ENCODE measurements around the gene GLT8D1.
A peak's percentile ranks its signal among the peaks of the same experiment; 100 is the strongest.
"Not testable (repeated sequence)": the region's sequence is repeated elsewhere in the genome, so short reads cannot be mapped to it uniquely, and the experiment has no call there.

Gene GLT8D1

DNA sequence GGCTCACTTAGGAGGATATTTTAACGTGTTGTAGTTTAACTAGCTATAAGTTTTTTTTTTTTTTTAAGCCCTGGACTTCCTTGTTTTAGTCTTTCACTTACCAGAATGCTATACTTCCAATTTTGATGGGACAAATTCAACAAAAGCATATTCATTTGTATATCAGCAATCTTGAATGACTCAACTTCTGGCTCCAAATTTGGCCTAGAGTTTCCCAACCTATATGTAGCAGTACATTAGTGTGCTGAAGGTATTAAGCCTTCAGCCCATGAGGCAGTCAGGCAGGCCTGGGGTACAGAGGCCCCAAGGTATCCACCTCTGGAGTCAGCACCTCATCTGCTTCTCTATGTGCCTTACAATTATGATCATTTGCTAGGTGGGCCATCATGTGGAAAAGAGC is 25.8 kb downstream of the GLT8D1 start:
- no peak for DNase-seq (ENCODE audit: low read depth)

DNA sequence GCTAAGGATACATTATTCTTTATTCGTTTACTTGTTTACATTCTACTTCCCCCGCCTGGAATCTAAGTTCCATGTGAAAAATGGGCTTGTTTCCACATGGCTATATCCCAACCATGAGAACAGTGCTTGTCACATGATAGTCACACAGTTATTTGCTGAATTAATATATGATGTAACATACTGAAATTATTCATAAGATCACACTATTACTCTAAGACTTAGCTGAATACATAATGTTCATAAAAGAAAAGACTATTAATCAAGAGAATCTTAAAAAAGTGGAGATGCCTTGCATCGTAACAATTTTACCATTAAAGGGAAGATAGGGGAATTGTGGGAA is 26.4 kb downstream of the GLT8D1 start:
- DNase-seq (ENCODE audit: low read depth): no peak

DNA sequence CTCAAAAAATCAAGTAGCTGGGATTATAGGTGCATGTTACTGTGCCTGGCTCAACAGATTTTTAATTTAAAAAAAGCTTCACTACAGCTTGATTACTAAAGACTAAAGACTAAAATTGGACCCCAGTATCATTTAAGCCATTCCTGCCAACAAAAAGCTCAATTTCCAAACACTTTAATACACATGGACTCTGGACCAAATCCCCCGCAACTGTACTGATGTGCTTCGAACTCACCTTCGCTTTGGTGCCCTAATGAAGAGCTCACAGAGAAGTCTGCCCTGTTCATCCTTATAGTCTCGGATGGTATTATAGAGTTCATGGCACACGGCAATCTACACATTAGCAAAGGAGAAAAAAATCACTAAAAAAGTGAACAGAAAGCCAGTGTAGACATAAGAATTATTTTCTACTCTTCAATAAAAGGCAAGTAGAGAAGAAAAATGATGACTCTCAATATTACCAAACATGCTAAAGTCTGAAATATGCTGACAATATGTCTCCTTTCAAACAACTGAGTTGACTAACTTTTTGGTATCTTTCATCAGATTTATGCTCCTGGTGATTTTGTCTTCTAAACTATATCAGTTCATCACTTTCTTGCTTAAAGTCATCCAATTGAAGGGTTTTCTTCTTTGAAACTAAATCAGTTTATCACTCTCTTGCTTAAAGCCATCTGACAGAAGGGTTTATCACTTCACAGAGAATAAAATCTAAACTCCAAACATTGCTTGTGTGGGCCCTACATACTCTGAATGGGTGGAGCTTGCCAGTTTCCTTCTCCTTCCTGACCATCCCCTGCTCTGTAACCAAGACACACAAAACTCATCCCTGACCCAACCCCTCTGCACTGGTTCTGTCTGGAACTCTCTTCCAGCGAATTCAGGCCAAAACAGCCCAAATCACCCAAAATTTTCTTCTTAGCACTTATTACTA is 27.1 kb downstream of the GLT8D1 start:
- DNase-seq (ENCODE audit: low read depth): no peak

- DNase-seq (ENCODE audit: low read depth): not testable (repeated sequence)
Measured at GRCh38 chr3:52676201-52676600, 29.4 kb downstream of the GLT8D1 start.

DNA sequence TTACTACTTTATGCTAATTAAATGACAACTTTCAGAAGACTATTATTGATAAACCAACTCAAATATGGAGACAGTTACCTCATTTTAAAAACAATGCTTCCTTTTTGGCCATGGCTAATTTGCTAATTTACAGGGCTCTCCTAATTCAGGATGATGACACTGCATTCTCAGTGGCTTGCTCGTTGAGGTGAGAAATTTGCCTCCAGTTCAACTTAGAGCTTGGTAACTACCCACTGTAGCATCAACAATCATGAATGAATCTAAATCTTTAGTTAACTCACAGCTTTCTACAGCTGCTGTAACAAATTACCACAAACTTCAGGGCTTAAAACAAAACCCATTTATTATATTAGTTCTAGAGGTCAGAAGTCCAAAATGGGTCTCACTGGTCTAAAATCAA is 33.9 kb downstream of the GLT8D1 start:
- no peak for DNase-seq (ENCODE audit: low read depth)

DNA sequence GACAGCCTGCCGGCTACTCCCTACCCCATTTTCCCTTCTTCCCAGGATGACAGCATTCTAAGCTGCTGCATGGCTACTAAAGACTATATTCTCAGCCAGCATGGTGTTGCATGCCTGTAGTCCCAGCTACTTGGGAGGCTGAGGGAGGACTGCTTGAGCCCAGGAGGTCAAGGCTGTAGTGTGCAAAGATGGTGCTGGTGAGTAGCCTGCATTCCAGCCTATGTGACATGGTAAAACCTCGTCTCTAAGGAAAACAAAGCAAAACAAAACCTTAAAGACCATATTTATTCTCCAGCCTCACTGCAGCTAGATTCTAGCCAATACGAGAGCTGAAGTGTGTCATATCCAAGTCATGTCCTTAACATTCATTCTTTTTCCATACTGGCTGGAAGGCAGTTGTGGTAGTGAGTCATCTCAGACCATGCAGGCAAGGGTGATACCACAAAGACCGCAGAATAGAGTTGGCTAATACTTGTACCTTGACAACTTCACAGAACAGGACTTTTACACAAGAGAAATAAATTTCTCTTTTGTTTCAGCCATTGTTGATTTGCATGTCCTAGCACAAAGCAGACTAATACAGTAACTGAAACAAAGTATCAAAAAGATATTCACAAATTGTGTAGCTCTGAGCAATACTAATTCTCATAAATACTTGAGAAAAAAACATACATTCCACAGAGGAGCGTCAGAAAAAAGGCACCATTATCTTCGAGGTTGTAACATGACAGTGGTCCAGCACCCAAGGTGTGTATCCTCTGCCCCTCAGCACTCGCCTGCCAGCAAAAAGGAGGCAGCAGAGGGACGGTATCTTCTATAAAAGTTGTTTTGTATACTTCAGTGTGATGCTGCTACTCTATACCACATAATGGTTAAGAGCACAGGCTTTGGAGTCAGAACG is 34.7 kb downstream of the GLT8D1 start:
- peak; percentile 100 for DNase-seq (ENCODE audit: low read depth)

DNA sequence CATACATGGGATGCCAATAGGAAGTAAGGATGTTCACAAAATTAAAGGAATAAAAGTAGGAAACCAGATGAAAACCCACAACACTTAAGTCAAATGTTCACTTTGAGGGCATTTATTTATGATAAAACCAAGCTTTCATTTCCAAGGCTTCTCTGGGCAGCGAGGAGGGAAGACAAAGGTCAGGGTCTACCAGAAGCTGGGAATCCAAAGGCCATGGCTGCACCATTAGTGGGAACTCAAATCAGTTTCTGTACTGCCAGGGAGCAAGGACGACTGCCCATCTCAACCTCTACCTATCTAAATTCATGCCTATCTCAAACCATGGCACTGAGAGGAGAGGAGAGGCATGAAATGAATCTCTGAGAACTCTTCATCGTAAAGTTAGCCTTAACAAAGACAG is 42.5 kb downstream of the GLT8D1 start:
- no peak for DNase-seq (ENCODE audit: low read depth)

DNA sequence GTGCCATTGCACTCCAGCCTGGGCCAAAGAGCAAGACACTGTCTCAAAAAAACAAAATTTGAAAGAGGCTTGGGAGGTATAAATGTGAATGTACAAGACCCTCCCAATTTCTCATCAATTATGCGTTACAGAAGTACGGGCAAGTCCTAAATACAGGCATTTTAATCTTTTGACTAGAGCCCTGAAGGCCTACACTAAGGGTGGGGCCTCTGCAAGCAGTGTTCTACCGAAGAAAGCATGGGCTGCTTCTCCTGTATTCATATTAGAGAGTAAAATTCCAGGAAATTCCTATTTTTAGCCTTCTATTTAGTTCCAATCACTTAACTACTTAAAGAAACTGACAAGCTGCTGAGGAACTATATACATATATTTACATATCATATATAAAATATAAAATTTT is 45.5 kb downstream of the GLT8D1 start:
- DNase-seq (ENCODE audit: low read depth): no peak

GRCh38 chr3:52655895-52656294 is 49.7 kb downstream of the GLT8D1 start:
- no peak for DNase-seq (ENCODE audit: low read depth)

DNA sequence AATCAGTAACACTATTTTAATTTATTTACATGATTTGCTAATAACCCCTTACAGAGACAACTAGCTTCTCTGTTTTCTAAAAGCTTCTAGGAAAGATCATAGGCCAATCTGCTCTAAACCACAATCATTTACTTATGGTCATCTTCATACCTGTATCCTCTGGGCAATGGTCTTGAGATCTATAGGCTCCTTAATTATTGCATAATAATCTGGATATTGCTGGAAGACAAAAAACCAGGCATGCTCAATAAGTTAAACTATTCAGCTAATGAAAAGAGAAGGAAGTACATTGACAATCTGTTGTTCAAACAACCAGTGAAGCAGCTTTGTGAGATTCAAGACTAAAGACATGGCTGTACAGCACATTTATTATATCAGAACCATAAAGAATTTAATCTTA is 54.0 kb downstream of the GLT8D1 start:
- DNase-seq (ENCODE audit: low read depth): no peak

DNA sequence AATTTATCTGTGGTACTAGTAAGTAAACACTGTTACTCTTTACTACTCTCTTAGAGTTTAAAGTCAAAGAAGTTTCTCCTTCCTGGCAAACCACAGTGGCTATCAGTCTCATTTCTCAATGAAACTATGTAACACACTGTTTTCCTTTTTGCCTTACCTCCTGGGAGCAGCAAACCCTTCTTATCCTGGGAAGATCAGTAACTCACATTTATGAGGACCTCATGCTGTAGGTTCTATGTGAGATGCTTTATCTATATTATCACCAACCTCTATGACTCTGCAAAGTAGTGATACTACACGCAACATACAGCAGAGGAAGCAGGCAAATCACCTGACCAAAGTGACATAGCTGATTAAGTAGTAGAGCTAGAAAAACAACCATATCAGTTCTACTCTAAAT is 55.2 kb downstream of the GLT8D1 start:
- DNase-seq (ENCODE audit: low read depth): no peak

DNA sequence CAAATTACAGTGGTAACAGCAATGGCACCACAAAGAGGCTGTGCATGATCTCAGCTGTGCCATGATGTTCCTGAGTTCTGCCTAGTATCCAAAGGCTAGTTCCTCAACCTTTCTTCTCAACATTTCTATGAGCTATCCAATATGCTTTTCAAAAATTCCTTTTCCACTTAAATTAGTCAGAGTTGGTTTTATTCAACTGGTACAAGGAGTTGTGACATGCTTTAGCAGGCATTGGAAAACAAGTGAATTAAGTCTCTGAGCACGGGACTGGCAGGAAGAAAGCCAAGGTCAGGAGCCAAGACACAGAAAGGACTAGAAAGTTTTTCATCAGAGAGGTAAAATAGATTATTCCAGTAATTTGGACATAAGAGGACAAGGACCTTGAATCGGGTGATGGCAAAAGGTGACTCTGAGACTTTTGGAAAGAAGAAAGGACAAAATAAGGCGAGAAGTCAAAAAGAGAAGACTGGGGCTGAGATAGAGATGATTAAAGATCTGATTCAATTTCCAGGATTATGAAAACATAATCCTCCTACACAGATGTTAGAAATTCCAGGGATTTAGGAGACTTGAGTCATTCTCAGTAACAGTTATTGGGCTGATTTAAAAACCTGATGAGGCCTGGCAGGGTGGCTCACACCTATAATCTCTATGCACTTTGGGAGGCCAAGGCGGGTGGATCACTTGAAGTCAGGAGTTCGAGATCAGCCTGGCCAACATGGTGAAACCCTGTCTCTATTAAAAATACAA is 56.0 kb downstream of the GLT8D1 start:
- DNase-seq (ENCODE audit: low read depth): peak; percentile 28

- no peak for DNase-seq (ENCODE audit: low read depth)
Measured at GRCh38 chr3:52645549-52645948, 60.0 kb downstream of the GLT8D1 start.
